H1 (cell line): Measurements from ENCODE around the gene ZNF879. TPM values are rescaled to one million over a fixed set of nuclear protein-coding genes. Genes with fewer than 3 reads are reported as not detected.

Source experiments
- CTCF ChIA-PET: fragments of 300-600 bp; sonication (Branson Sonifier 250); formaldehyde crosslinking; loops from one replicate; lab custom pipeline; 2021; ENCODE audit not compliant: partially characterized antibody; lab: Charles Lee
- POLR2A ChIA-PET: fragments of 300-600 bp; sonication (Branson Sonifier 250); formaldehyde crosslinking; loops from one replicate; lab custom pipeline; 2021; ENCODE audit warnings: inconsistent platforms; ENCODE audit not compliant: partially characterized antibody; lab: Charles Lee
- DNase-seq, 2 experiments: peaks; one replicate each; pipeline versions ENCODE4 v3.0.0 to v3.0.0-alpha.2; 2010 to 2022; ENCODE audit warnings: low spot score in 2 of 2, low read depth in 1 of 2, mixed read lengths in 1 of 2
- FAIRE-seq: peaks from 2 replicates; lab custom pipeline; 2011; peaks lifted over from hg19 to GRCh38; lab: Jason Lieb, UNC
- H2AFZ ChIP-seq: 2 replicates; pipeline ENCODE4 v1.8.1; 2012; ENCODE audit warnings: low read length, inconsistent platforms
- H2AK5ac ChIP-seq: 2 replicates; pipeline ENCODE4 v1.6.1; 2013; ENCODE audit warnings: low read depth, low read length
- H2BK120ac ChIP-seq: replicated peaks from 2 replicates; pipeline ENCODE3; 2013; ENCODE audit warnings: low read depth, low read length, inconsistent platforms
- H2BK12ac ChIP-seq: 2 replicates; pipeline ENCODE4 v1.6.1; 2013; ENCODE audit warnings: low read depth, low read length
- H2BK15ac ChIP-seq: 2 replicates; pipeline ENCODE4 v1.6.1; 2013; ENCODE audit warnings: low read length
- H2BK20ac ChIP-seq: 2 replicates; pipeline ENCODE4 v1.6.1; 2013; ENCODE audit warnings: low read length
- H2BK5ac ChIP-seq: 2 replicates; pipeline ENCODE4 v1.6.1; 2013; ENCODE audit warnings: low read depth, low read length
- H3K14ac ChIP-seq: 2 replicates; pipeline ENCODE4 v1.6.1; 2013; ENCODE audit warnings: inconsistent platforms; ENCODE audit not compliant: insufficient read length
- H3K18ac ChIP-seq: 2 replicates; pipeline ENCODE4 v1.6.1; 2013; ENCODE audit warnings: low read length; ENCODE audit errors: extremely low read depth
- H3K23ac ChIP-seq: 2 replicates; pipeline ENCODE4 v1.6.1; 2013; ENCODE audit warnings: inconsistent platforms; ENCODE audit not compliant: insufficient read length
- H3K23me2 ChIP-seq: 2 replicates; pipeline ENCODE4 v1.6.1; 2013; ENCODE audit warnings: low read depth, low read length
- H3K27ac ChIP-seq: 2 replicates; pipeline ENCODE4 v1.6.1; 2011; ENCODE audit warnings: low read depth, low read length, inconsistent platforms
- H3K27me3 ChIP-seq, 4 experiments: replicated peaks in 1 of 4; 1 replicate in 1 of 4; 2 replicates in 3 of 4; pipeline versions ENCODE4 v1.6.1 to v1.8.1; 2011 to 2013; ENCODE audit warnings: low read length in 3 of 4, mild to moderate bottlenecking in 3 of 4, inconsistent platforms in 2 of 4, mixed read lengths in 2 of 4, moderate library complexity in 1 of 4; ENCODE audit not compliant: control insufficient read depth in 3 of 4, insufficient read depth in 3 of 4; ENCODE audit errors: extremely low read depth in 1 of 4
- H3K36me3 ChIP-seq, 4 experiments: 2 replicates each; pipeline versions ENCODE4 v1.6.1 to v1.8.1; 2011 to 2013; ENCODE audit warnings: mild to moderate bottlenecking in 4 of 4, low read length in 3 of 4, moderate library complexity in 2 of 4, control low read depth in 1 of 4, inconsistent platforms in 1 of 4; ENCODE audit not compliant: insufficient read depth in 4 of 4, control insufficient read depth in 2 of 4
- H3K4ac ChIP-seq: replicated peaks from 2 replicates; pipeline ENCODE3; 2013; ENCODE audit warnings: low read length, low read depth, mixed read lengths, inconsistent platforms; ENCODE audit not compliant: insufficient read length
- H3K4me1 ChIP-seq, 4 experiments: replicated peaks in 1 of 4; 1 replicate in 1 of 4; 2 replicates in 3 of 4; pipeline versions ENCODE4 v1.6.1 to v1.8.1; 2011 to 2013; ENCODE audit warnings: low read length in 3 of 4, inconsistent platforms in 2 of 4, mixed read lengths in 1 of 4; ENCODE audit not compliant: insufficient read depth in 4 of 4, control insufficient read depth in 3 of 4
- H3K4me2 ChIP-seq, 2 experiments: 2 replicates each; pipeline versions ENCODE4 v1.6.1 to v1.8.1; 2011 to 2013; ENCODE audit warnings: low read depth in 2 of 2, low read length in 2 of 2, control low read depth in 1 of 2, inconsistent platforms in 1 of 2, mild to moderate bottlenecking in 1 of 2; ENCODE audit not compliant: insufficient read depth in 1 of 2
- H3K4me3 ChIP-seq, 4 experiments: fragments of 200-600, 300-600 bp in 1 of 4; sonication (generic), shearing (Covaris generic), sonication (Bioruptor Twin) in 1 of 4; 2 replicates each; pipeline versions ENCODE4 v1.5.1 to v1.8.1; 2011 to 2016; ENCODE audit warnings: low read length in 4 of 4, low read depth in 3 of 4, control low read depth in 2 of 4, inconsistent platforms in 2 of 4, mild to moderate bottlenecking in 2 of 4, mixed read lengths in 1 of 4, moderate library complexity in 1 of 4; ENCODE audit not compliant: insufficient read depth in 2 of 4; ENCODE audit errors: extremely low read depth in 1 of 4
- H3K56ac ChIP-seq: replicated peaks from 2 replicates; pipeline ENCODE3; 2013; ENCODE audit warnings: low read depth, mild to moderate bottlenecking, mixed read lengths, low read length, inconsistent platforms; ENCODE audit not compliant: insufficient read length
- H3K79me1 ChIP-seq: 2 replicates; pipeline ENCODE4 v1.6.1; 2013; ENCODE audit warnings: low read depth, low read length, control low read depth
- H3K79me2 ChIP-seq, 2 experiments: 2 replicates each; pipeline versions ENCODE4 v1.6.1 to v1.8.1; 2012 to 2013; ENCODE audit warnings: low read length in 2 of 2, mild to moderate bottlenecking in 2 of 2, inconsistent platforms in 1 of 2; ENCODE audit not compliant: insufficient read depth in 2 of 2, control insufficient read depth in 1 of 2
- H3K9ac ChIP-seq, 4 experiments: replicated peaks in 1 of 4; 1 replicate in 1 of 4; 2 replicates in 3 of 4; pipeline versions ENCODE4 v1.6.1 to v1.8.1; 2011 to 2013; ENCODE audit warnings: low read depth in 3 of 4, low read length in 3 of 4, control low read depth in 2 of 4, mild to moderate bottlenecking in 2 of 4, moderate library complexity in 2 of 4, inconsistent platforms in 1 of 4; ENCODE audit errors: extremely low read depth in 1 of 4
- H3K9me3 ChIP-seq, 2 experiments: 2 replicates each; pipeline versions ENCODE4 v1.6.1 to v1.8.1; 2012 to 2013; ENCODE audit warnings: mild to moderate bottlenecking in 2 of 2, moderate library complexity in 2 of 2, control low read depth in 1 of 2, inconsistent platforms in 1 of 2, low read depth in 1 of 2, low read length in 1 of 2, mixed read lengths in 1 of 2; ENCODE audit not compliant: insufficient read depth in 2 of 2
- H4K20me1 ChIP-seq, 2 experiments: replicated peaks in 1 of 2; 2 replicates each; pipeline versions ENCODE3 to v1.8.1; 2011 to 2013; ENCODE audit warnings: inconsistent platforms in 2 of 2, low read length in 2 of 2, mild to moderate bottlenecking in 1 of 2; ENCODE audit not compliant: insufficient read depth in 2 of 2, control insufficient read depth in 1 of 2
- H4K5ac ChIP-seq: 2 replicates; pipeline ENCODE4 v1.6.1; 2013; ENCODE audit warnings: low read length, low read depth, mixed read lengths, inconsistent platforms; ENCODE audit not compliant: insufficient read length
- H4K8ac ChIP-seq: 2 replicates; pipeline ENCODE4 v1.8.0; 2013; ENCODE audit warnings: mild to moderate bottlenecking, moderate library complexity, low read length, inconsistent platforms; ENCODE audit not compliant: insufficient read depth; ENCODE audit errors: extremely low read depth
- H4K91ac ChIP-seq: replicated peaks from 2 replicates; pipeline ENCODE3; 2013; ENCODE audit warnings: low read length, mixed read lengths, inconsistent platforms; ENCODE audit not compliant: insufficient read length
- SP2 ChIP-seq: IDR thresholded peaks from 2 replicates; pipeline ENCODE4 v1.6.1; 2012; ENCODE audit warnings: mild to moderate bottlenecking, low read length, inconsistent platforms
- TEAD4 ChIP-seq: IDR thresholded peaks from 2 replicates; pipeline ENCODE4 v1.6.1; 2012; ENCODE audit warnings: low read depth, low read length, inconsistent platforms, mixed read lengths
- WGBS, 2 experiments: shearing (Covaris generic) in 1 of 2; methylation state at CpG; one replicate each; pipeline versions ENCODE4 v1.1.6 to v1.1.7; 2013 to 2015; ENCODE audit warnings: low lambda C conversion rate in 2 of 2, mixed read lengths in 2 of 2, inconsistent platforms in 1 of 2, low coverage in 1 of 2, missing lambda C conversion rate in 1 of 2; ENCODE audit not compliant: insufficient replicate concordance in 2 of 2, insufficient coverage in 1 of 2, insufficient read length in 1 of 2; ENCODE audit errors: extremely low coverage in 1 of 2, missing lambda C conversion rate in 1 of 2; 5-methylcytosine and 5-hydroxymethylcytosine counted together
- polyA plus RNA-seq, 7 experiments: library from polyadenylated mRNA; depleted of rRNA in 3 of 7; stranded (reverse) in 5 of 7; unstranded in 2 of 7; fragments of >200 nt in 5 of 7; fragments of 200-250 nt in 2 of 7; gene quantifications; 1 replicate in 5 of 7; 2 replicates in 1 of 7; 4 replicates in 1 of 7; pipeline versions ENCODE4 v1.2.1 to v1.2.3, GENCODE V29; 2011 to 2013; ENCODE audit warnings: missing spikeins in 2 of 7, mixed read lengths in 2 of 7
- total RNA-seq: library from RNA; stranded (reverse); fragmentation: NEBNext Ultra II Directional; extraction: Animal tissue kit (Norgen Biotek cat#: 25700); gene quantifications from 2 replicates; pipeline ENCODE4 v1.2.1, GENCODE V29; 2021

The ZNF879 gene
- total and polyA plus RNA-seq, 2 of the 8 experiments (the other 6 are each of a cell fraction or from before 2014, with no cell fraction given): 2.2 to 3.1 TPM

DNA sequence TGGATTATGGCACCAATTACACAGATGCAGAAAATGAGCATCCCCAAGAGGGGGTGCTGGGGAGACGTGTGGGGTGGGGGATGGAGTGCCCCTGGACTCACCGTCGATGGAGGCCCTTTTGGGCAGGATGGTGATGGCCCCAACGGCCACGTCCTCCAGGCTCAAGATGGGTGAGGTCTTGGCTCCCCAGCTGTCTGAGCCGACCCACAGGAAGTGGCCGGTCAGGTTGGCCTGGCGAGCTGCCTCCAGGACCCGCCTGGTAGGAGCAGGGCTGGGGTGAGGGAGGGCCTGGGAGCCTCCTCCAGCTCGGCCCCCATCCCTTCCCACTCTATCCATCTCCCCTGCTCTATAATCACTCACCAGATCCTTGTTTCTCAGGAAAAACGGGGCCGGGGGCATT is 33.1 kb upstream of the ZNF879 start:
- no peak overlapping the region for H3K27ac ChIP-seq
- no peaks in the 10 kb centered on the region; a peak in 1 of 8 replicates for H3K36me3 ChIP-seq
- FAIRE-seq (no peak), DNase-seq (no peak)
- no peaks in the 10 kb centered on the region for H3K79me2 ChIP-seq
- no peak overlapping the region for H3K23ac ChIP-seq
- H3K23me2 ChIP-seq: peaks cover 9% of the 10 kb centered on the region; the same call in 1 of the 2 replicates
- H3K56ac ChIP-seq: no peak overlapping the region
- no peak overlapping the region for H2AK5ac ChIP-seq
- no peak overlapping the region for H2BK5ac ChIP-seq
- TF ChIP-seq SP2: no peak
- no peak for TF ChIP-seq TEAD4
- H4K5ac ChIP-seq: no peak overlapping the region
- H3K9ac ChIP-seq: no peak overlapping the region
- WGBS, 2 experiments: 89% methylated on average over 7 of the region's 12 CpGs; no CpG with 5 or more reads in 1 of the 2 experiments
- no peaks in the 10 kb centered on the region for H3K79me1 ChIP-seq
- no peak overlapping the region for H2BK15ac ChIP-seq
- H3K18ac ChIP-seq: no peak overlapping the region
- H3K27me3 ChIP-seq: peaks cover 23 to 29% (median 28%) of the 10 kb centered on the region in 4 experiments
- CTCF ChIA-PET: interaction anchor here (1.0 kb wide), 1 partner anchor 93 kb away, joined by 3 read pairs; no protein-coding TSS in a partner anchor
- H3K4ac ChIP-seq: no peak overlapping the region
- H3K4me1 ChIP-seq: peaks cover 0 to 7% (median 0%) of the 10 kb centered on the region in 4 experiments; a peak in 2 of 7 replicates
- H4K91ac ChIP-seq: no peak overlapping the region
- peaks cover 47 to 68% of the 10 kb centered on the region in 2 experiments; a peak in 3 of 4 replicates for H3K9me3 ChIP-seq
- no peak overlapping the region for H2BK120ac ChIP-seq
- POLR2A ChIA-PET: interaction anchor here (1.0 kb wide), 1 partner anchor 29 kb away, joined by 3 read pairs; no protein-coding TSS in a partner anchor
- H4K8ac ChIP-seq: no peak overlapping the region; the same call in 1 of the 2 replicates
- no peak overlapping the region for H2BK20ac ChIP-seq
- H4K20me1 ChIP-seq: no peaks in the 10 kb centered on the region
- no peak overlapping the region for H2AFZ ChIP-seq
- H2BK12ac ChIP-seq: no peak overlapping the region
- no peak overlapping the region for H3K4me3 ChIP-seq
- H3K14ac ChIP-seq: no peak overlapping the region
- H3K4me2 ChIP-seq: no peak overlapping the region
